HT1080 (cell line): ENCODE measurements around the gene NFIB. TPM values are rescaled to one million over a fixed set of nuclear protein-coding genes. Genes with fewer than 3 reads are reported as not detected.

ENCODE experiments used
- DNase-seq: peaks from one replicate; pipeline ENCODE4 v3.0.0-alpha.2; 2015; ENCODE audit warnings: low read depth
- polyA plus RNA-seq, 2 experiments: library from polyadenylated mRNA; depleted of rRNA; stranded (reverse); fragments of >200 nt; gene quantifications; 2 replicates each; pipeline ENCODE4 v1.2.3, GENCODE V29; 2015
- total RNA-seq: library from RNA; depleted of rRNA; stranded (reverse); fragments of >200 nt; shearing (Covaris generic); gene quantifications from 2 replicates; pipeline ENCODE4 v1.2.3, GENCODE V29; 2014; rRNA removed

Gene NFIB
- 8.8 and 10.9 TPM in 2 replicates for total RNA-seq
- polyA plus RNA-seq (2015; cell fraction: cytosol; rRNA removed): 8.6 and 9.6 TPM in 2 replicates
- 9.4 and 13.5 TPM in 2 replicates for polyA plus RNA-seq (2015; cell fraction: nucleus; rRNA removed)

DNA sequence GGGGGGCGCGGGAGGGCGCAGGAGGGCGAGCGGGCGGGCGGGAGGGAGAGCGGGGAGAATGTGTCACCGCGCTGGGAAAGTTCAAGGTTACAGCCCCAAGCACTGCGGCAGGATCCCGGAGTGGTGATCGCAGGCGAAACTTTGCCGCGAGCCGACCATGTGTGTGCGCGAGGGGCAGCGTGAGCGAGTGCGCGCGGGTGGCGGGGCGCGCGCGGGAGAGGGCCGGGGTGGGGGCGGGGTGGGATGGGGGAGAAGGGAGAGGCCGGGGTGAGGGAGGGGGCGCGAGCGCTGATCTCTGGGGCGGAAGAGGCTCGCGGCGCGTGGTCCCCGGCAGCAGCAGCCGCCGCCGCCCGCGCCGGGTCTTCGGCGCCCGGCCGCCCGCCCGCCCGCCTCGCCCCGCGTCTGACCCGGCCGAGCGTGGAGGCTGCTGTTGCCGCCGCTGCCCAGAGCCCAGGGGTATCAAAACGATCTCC, at the start of gene NFIB:
Gene NFIB, minus strand, starts transcription at position 191 of the 473 bp plus-strand sequence. CDS start 630 bp downstream, outside the sequence.
- DNase-seq: peak; percentile 48

GRCh38 chr9:14362175-14362574, 48.2 kb upstream of the NFIB start:
- no peak for DNase-seq

GRCh38 chr9:14361074-14361473, 47.1 kb upstream of the NFIB start:
- DNase-seq: no peak

GRCh38 chr9:14358523-14358922, 44.6 kb upstream of the NFIB start:
- DNase-seq: peak; percentile 53

- no peak for DNase-seq
These were observed 42.7 kb upstream of the NFIB start for GRCh38 chr9:14356351-14357265.

DNA sequence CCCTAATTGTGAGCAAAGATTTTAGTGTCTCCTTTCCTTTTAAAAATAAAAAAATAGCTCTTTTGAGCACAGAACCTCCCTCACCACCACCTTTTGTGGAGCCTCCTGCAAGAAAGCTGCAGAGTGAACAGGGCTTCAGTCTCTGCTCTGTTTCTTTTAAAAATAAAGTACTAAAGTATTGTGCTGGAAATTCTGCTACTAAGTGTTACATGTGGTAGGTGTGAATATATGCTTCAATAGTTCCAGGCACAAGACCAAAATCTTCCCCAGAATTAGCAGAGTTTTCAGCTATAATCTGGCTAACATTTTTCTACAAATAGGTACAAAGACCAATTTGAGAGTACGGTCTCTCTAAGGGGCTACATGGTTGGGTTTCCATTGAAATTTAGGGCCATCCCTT, 40.3 kb upstream of the NFIB start:
- no peak for DNase-seq

- DNase-seq: peak; percentile 71
These were observed 39.5 kb upstream of the NFIB start for GRCh38 chr9:14353222-14354056.

- no peak for DNase-seq
These were observed 38.6 kb upstream of the NFIB start for GRCh38 chr9:14352503-14352902.

GRCh38 chr9:14351221-14351836, 37.4 kb upstream of the NFIB start:
- no peak for DNase-seq

DNA sequence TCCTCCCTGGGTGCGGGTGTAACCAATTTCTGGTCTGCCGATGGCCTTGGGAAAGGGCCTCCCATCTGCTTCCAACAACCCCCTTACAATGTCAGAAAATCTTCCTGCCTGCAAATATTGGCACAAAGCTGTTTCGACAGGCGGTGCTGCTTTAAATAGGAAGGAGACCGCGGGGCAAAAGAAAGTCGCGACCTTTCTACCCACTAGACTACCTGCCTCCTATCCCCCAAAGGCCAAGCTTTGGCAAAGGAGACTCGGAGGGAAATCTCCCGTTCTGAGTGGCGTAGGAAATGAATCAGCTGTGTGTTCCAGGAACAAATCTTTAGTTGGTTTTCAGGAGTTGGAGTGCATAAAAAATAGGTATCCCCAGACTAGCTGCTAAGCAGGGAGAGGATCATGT, 36.8 kb upstream of the NFIB start:
- DNase-seq: no peak

DNA sequence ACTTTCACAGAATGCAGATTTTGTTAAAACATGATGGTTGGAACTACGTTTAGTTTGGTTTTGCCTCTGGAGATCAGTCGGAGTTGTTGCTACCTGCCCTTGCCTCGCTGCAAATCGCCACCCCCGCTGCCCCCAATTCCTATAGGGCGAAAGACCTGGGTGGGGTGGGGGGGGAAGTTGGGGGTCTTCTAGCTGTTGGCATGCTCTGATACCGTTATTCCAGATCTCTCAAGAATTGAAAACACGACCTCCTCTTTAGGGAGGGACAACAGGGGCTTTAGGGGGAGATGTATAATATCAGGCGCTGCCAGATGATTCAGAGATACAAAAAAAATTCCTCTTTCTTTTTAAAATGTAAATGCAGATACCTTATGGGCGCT, 36.4 kb upstream of the NFIB start:
- no peak for DNase-seq

DNA sequence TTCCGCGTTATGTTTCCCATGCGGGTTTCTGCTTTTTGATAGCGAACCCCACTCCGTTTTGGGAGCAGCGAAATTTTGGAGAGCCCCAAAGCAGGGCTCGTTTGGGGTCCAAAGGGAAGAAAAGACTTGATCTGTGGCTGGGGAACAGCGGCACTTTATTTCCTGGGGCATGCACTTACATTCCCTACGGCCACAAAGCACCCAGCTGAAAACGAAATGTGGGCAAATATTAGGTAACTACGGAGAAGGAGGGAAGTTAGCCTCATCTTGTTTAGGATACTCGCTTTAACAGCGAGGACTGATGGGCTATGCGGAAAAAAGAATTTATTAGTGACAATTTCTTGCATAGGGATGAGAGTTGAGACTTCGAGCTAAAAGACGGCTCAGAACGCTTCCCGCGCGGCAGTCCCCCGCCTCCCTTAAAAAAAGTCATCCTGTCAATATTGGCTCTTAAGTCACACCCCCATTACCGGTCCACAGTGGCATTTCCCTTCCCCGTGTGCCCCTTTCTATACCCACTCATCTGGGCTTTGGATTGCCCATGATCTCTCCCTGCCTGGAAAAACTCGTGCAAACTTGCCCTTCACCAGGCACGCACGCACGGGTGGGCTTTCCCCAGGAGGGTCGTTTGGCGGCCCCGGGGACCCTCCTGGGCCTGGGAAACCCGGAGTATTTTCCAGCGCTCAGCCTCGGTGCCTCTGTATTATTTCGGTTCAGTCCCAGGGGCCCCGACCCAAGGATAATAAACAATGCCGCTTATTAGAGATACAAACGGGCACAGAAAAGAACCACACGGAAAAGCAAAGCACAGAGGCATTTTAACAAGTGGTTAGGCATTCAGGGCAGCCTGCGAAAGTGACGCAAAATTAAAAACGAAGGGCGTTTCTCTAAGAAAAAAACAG, 35.8 kb upstream of the NFIB start:
- no peak for DNase-seq

DNA sequence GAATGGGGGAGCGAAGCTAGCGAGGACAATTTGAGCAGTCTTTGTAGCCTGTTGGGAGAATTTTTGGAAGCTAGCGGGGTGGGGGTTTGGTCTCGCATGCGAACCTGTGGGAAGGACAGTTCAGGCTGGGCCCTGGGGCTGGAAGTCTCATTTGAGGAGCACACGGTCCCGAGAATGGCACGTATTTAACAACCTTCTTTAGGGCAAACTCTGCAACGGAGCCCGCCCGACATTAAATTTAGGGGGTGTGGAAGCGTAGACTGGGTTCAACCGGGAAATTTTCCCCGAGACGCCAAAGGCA, 35.2 kb upstream of the NFIB start:
- DNase-seq: no peak

DNA sequence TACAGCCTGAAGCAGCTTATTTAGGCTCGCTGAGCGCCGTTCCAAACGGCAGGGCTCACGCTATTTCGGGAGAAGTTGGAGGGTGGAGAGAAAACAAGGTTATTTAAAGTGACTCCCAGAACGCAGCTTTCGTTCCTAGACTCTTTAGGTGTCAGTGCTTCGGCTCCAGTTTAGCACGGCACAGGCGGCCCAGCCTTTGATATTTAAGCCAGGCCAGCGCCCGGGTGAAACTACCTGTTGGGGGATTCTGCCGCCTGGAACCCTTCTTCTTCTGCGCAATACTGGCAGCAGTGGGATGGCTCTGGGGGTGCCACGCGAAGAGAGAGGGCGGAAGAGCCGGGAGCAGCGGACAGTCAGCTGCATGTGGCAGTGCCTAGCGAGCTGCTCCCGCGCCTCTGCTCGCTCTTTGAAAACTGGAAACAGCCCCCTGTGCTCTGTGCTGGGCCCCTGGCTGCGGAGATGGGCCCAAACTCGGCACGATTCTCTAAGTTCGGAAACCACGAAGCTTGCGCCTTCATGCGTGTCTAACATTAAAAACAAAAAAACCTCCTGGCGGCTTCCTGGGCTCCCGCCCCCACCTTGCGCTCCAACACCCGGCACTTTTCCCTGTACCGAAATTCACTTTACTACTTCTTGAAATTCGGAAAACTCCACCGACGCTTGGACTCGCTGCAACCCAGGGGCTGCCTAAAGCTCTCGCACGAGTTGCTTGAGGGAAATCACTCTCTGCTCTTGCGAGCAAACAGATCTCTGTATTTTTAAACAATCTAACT, 34.6 kb upstream of the NFIB start:
- DNase-seq: no peak

DNA sequence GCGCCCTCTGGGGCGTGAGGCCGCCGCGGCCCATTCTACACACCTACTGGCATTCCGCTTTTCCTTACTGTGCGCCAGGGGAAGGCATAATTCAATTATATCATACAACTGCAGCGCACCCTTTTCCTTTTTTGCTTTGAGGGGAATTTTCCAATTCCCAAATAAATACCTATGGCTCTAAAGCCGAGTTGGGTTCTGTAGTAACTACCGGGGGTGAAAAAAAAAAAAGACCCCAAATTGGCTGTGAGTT, 34.1 kb upstream of the NFIB start:
- DNase-seq: no peak

GRCh38 chr9:14347406-14348122, 33.6 kb upstream of the NFIB start:
- no peak for DNase-seq

DNA sequence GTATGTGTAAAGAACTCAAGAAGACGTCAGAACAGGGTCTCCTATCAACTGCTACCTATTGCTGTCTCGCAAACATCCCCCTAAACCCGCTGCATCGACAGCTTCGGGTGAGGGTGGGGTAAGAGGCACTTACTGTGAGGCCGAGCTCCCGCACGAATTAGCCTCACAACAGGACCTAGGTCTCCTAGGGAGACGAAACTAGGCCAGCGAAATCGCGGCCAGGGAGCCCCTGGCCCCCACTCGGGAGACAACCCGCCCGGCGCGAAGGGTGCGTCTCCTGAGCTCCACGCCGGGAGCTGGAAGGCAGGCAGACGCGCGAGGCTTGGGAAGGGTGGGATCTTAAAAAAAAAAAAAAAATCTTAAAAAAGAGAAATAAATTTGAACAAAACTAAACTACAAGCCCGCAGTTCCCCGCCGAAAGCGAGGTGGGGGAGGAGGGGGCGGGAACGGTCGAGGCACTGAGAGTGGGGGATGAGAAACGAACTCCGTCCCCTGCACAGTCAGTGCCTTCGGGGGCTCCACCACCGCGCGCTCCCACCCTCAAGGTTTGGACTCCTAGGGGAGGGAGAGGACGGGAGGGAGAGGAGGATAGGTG, 33.0 kb upstream of the NFIB start:
- no peak for DNase-seq

GRCh38 chr9:14346231-14346791, 32.4 kb upstream of the NFIB start:
- DNase-seq: no peak
